GM18499 (cell line): ENCODE results near the gene NHERF2.

Source experiments
- ATAC-seq: cut with Tn5 transposase; IDR thresholded peaks from one replicate; pipeline ENCODE4 v1.9.1; 2021; ENCODE audit warnings: moderate number of reproducible peaks; ENCODE audit not compliant: insufficient read depth, unreplicated experiment

Gene NHERF2

DNA sequence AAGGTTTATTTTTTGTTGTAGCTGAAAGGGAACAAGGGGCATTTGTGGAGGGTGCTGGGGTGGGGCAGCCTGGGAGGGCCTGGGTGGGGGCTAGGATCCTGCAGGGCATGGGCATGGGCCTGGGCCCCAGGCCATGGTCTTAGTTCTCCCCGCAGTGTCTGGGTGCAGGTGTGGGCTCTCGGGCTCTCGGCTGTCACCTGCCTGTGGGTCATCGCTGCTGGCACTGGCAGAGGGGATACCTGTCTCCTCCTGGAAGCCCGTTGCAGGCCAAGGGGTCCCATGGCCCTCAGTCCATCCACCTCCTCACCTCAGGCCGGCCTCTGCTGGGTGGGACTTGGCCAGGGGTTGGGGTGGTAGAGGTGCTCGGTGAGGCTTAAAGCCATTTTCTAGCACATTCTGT, 51.4 kb downstream of the NHERF2 start:
- ATAC-seq = no peak

DNA sequence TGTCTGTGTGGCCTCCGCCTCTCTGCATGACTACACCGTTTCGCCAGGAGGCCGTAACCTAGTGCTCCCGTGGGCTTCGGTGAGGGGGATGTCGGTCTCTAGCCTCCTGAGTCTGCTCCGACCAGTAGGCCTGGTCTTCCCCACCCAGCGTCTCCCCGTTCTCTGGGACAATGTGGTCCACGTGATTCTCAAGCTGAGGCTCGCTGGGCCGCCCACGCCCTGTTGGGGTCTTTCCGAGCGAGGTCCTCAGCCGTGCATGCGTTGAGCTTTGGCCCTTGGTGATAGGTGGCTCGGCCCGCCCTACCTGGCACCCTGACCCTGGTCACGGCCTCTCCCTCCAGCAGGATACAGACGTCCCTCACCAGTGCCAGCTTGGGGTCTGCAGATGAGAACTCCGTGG, 52.0 kb downstream of the NHERF2 start:
- no peak for ATAC-seq

GRCh38 chr16:2079311-2079800, 52.7 kb downstream of the NHERF2 start:
- no peak for ATAC-seq

- no peak for ATAC-seq
Measured at GRCh38 chr16:2079991-2080390, 53.3 kb downstream of the NHERF2 start.

- ATAC-seq = no peak
Measured at GRCh38 chr16:2081201-2082084, 54.7 kb downstream of the NHERF2 start.

GRCh38 chr16:2082171-2082982, 55.7 kb downstream of the NHERF2 start:
- ATAC-seq = no peak

DNA sequence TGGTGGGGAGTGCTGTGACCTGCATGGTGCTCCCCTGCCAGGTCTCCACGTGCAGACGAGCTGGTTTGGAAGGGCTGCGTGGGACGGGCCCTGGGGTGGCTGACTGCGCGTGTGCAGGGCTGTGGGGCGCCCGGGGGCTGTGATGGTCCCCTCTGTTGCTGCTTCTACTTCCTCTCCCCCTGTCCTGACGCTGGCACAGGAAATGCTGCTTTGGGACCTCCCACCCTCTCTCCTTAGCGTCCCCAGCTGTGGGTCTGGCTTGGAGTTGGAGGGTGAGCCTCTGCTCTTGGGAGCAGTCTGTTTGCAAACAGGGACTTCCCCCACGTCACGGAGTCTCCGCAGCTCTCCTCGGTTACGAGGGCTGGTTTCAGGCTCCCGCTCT, 56.3 kb downstream of the NHERF2 start:
- ATAC-seq = no peak

DNA sequence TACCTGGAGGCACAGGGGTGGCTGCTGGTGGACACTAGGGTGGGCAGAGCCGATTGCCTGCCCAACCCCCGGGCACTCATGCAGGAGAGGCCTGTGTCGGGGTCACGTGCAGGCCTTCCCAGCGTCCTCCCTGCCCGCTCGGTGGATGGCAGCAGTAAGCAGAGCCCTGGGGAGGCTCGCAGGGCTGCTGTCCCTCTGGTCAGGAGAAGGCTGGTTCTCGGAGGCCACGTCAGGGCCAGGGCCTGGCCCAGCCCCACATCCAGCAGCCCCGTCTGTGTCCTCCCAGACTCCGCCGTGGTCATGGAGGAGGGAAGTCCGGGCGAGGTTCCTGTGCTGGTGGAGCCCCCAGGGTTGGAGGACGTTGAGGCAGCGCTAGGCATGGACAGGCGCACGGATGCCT, 56.7 kb downstream of the NHERF2 start:
- no peak for ATAC-seq

GRCh38 chr16:2083876-2084780, 57.4 kb downstream of the NHERF2 start:
- no peak for ATAC-seq

DNA sequence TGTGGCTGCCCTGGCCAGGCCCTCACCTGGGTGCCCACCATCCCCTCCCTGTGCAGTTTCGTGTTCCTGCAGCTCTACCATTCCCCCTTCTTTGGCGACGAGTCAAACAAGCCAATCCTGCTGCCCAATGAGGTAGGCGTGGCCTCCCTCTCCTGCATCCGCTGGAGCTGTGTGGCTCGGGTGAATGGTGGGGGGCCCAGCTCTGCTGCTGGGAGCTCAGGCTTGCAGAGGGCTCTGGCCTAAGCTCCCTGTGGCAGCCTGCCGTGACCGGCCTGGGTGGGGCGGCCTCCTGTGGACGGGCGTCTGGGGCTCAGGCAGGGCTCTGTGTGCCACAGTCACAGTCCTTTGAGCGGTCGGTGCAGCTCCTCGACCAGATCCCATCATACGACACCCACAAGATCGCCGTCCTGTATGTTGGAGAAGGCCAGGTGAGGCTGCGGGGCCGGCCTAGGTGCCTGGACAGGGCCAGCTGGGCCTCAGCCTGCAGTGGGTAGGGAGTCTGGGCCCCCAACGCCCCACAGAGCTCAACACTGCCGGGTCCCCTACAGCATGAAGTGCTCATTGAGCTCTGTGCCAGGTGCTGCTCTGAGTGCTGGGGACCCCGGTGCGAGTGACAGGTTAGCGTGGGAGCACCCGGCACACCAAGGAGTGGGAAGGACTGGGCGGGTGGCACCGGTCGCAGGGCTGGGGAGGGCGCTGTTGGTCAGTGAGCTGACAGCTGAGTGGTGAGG, 58.4 kb downstream of the NHERF2 start:
- no peak for ATAC-seq

GRCh38 chr16:2085669-2086068, 59.0 kb downstream of the NHERF2 start:
- no peak for ATAC-seq

DNA sequence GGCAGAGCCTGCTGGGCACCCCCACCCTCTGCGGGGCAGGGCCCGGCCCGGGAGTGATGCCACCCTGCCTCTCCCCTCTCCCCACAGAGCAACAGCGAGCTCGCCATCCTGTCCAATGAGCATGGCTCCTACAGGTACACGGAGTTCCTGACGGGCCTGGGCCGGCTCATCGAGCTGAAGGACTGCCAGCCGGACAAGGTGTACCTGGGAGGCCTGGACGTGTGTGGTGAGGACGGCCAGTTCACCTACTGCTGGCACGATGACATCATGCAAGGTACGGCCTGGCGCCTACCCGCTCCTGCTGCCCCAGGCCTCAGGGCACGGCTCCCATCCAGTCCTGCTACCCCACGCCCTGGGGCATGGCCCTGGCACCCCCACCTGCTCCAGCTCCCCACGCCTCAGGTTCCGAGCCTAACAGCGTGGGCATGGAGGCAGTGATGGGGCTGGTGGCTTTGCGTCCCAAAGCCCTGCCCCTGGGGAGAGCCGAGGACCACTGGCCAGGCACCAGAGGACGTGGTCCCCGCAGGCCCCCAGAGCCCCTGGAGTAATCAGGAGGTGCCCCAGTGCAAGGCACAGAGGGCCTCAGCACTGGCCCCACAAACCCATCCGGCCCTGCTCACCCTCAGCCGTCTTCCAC, 59.5 kb downstream of the NHERF2 start:
- ATAC-seq = no peak

DNA sequence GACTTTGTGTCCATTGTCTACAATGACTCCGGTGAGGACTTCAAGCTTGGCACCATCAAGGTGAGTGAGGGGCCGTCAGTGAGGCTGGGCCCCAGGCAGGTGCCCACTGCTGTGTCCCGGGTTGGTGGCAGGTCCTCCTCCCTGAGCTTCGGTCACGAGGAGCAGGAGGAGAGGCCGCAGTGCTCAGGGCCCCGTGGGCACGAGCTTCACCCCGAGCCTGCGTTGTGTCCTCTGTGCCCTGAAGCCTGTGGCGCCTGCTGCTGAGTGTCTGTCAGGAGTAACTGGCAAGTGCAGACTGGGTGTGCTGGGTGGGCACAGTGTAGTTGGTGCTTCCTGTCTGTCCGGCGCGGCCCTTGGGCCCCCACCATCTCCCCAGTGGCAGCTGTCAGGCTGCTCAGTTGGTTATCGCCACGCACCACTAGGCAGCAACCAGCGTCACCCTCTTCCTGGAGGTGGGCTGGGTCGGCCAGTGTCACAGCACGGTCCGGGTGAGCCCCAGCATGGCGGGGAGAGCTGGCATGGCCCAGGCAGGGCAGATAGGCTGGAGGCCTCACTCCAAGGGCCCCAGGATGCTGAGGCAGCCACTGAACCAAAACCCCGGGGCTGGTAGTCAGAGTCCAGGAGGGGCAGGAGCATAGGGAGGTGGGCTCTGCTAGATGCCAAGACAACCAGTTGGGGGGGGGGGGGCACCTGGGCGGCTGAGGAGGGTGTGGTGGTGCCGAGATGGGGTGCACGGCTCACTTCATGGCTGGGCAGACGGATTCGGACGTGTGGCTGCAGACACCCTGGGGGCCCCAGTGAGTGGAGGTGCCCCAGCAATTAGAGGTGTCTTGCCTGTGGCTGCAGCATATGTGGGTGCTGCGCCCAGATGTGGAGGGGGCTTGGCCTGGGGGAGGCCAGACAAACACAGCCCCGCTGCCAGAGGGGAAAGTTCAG, 60.4 kb downstream of the NHERF2 start:
- ATAC-seq = no peak

DNA sequence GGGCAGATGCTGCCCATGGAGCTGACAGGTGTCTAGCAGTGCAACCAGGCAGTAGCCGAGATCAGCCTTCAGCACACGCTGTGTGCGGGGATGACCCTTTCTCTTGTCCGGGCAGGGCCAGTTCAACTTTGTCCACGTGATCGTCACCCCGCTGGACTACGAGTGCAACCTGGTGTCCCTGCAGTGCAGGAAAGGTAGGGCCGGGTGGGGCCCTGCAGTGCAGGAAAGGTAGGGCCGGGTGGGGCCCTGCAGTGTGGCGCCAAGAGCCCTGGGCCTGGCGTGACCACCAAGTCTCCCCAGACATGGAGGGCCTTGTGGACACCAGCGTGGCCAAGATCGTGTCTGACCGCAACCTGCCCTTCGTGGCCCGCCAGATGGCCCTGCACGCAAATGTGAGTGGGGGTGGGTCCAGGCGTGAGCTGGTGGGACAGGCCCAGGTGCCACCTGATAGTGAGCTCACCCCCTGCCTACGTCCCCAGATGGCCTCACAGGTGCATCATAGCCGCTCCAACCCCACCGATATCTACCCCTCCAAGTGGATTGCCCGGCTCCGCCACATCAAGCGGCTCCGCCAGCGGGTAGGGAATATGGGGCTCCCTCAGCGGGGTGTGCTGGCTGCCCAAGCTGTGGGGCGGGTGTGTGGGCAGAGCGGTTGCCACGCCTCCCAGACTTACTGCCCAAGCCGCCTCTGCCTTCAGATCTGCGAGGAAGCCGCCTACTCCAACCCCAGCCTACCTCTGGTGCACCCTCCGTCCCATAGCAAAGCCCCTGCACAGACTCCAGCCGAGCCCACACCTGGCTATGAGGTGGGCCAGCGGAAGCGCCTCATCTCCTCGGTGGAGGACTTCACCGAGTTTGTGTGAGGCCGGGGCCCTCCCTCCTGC, 61.3 kb downstream of the NHERF2 start:
- ATAC-seq = no peak
